Amniotic stem cell (primary cell): ENCODE results near the gene MTG2.

Experiments used
- DNase-seq: peaks from one replicate; lab custom pipeline; 2025; lab: John Stamatoyannopoulos, UW

The MTG2 gene

GRCh38 chr20:62252342-62252966 lies 69.6 kb downstream of the MTG2 start:
- DNase-seq: no peak
